G401 (cell line): Measurements from ENCODE around the gene SELENOO. TPM values are rescaled to one million over a fixed set of nuclear protein-coding genes. Genes with fewer than 3 reads are reported as not detected.

ENCODE experiments used
- DNase-seq: peaks from one replicate; pipeline ENCODE4 v3.0.0-alpha.2; 2015; ENCODE audit warnings: low spot score
- in situ Hi-C: cut with HindIII; loops from 2 replicates; pipeline ENCODE4 v1.10.0; 2016; ENCODE audit warnings: low sequenced_read_pairs, mixed read lengths
- total RNA-seq: library from RNA; depleted of rRNA; stranded (reverse); fragments of >200 nt; shearing (Covaris generic); gene quantifications from 2 replicates; pipeline ENCODE4 v1.2.3, GENCODE V29; 2014; rRNA removed

SELENOO gene
- total RNA-seq, 1 experiment from 2014 or later: 40.7 TPM

DNA sequence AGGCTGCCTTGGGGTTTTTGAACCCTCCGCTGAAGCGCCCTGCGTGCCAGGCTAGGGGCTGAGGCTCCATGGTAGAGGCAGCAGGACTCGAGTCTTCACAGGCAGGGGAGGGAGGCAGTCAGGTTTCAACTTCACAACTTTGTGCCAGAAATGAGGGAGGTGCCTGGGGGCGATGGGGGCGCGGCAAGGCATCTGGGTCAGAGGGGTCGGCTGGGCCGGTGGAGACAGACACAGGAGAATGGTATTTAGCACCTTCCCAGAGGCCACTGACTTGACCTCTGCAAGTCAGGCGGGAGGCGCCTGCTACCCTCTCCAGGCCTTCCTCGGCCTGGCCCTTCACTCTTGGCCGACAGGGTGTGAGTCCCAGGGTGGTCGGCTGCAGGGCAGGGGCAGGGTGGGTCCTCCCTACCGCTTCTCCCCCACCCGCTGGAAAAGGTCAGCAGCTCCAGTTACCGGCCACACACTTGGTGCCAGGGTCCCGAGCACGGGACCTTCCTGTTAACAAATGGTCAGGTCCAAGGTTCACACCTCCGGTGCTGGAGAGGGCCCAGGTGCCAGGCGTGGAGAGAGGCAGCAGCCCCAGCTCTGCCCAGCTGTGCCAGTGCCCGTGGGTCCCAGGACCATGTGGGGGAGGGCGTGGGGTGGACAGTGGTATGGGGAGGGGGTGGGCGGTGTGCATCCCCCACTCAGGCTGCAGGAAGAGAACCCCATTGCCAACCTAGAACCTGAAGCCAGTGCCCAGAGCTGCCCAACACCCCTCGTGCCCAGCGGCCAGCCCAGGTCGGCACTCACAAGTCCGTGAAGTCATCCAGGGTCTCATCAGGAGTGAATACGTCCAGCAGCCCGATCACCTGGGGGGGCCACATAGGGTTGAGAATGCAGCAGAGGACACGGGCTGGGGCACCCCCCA is 56.9 kb downstream of the SELENOO start:
- peak; percentile 2 for DNase-seq
- in situ Hi-C loops: no loop called here

DNA sequence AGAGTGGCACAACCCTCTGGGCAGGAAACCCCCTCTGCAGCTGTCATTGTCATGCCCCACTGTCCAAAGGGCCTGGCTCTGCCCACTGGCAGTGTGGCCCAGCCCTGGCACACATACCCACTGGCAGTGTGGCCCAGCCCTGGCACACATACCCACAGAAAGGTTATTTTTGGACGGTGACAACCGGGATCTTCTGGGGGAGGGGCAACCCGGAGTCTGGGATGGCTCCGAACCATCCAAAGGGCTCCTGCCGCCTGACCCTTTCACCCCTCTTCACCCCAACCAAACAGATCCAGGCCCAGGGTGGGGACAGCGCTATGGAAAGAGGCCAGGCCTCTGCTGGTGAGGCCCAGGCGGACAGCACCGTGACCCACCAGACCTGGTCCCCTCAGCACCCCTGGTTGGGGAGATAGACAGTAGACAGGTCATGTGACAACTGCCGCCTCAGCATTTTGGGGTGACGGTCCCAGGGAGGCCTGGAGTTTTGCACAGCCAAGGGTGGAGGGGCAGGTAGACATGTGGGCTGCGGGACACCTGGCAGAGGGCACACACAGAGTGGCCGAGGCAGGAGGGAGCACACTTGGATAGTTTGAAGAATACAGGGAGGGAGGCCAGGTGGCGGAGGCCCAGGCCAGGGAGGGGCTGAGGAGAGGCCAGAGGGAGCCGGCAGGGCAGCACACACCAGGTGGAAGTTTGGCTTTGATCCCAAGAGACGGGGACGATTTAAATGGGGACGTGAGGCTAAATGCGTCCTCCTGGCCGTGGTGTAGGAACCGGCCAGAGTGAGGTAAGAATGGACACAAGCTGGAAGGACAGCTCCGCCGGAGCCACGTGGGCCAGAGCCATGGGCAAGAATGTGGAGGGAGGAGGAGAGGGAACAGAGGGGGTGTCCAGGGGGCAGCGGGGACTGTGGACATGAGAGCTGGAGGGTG is 57.8 kb downstream of the SELENOO start:
- DNase-seq: peak; percentile 64
- in situ Hi-C loops: no loop called here

DNA sequence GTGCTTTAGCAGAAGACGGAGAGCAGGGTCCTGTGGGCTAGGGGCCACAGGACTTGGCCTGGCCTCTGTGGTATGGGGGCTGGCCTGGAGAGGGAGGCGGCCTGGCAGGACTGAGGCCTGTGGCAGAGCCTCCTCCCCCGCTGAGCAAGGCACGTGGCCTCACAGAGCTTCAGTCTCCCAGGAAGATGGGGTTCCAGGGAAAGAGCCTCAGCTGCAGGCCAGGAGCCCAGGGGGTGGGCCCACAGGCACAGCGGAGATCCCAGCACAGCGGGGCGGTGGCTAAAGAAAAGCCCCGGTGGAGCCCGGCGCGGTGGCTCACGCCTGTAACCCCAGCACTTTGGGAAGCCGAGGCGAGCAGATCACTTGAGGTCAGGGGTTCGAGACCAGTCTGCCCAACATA is 58.5 kb downstream of the SELENOO start:
- no peak for DNase-seq
- in situ Hi-C loops: no loop called here

DNA sequence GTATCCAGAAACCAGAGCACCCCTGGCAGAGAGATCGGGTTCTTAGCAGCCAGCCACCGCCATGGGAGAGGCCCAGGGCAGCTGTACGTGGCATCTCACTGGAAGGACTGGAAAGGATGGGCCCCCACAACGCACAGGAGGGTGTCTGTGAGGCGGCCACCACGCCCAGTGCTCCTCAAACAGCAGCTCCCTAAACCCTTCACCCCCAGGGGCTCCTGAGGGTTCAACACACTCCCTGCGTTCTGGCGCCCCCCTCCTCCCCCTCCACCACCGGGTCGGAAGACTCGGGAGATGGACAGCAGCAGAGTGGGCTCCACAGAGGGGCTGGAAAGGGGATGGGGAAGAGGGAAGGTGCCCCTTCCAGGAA is 59.6 kb downstream of the SELENOO start:
- in situ Hi-C loops: no loop called here
- DNase-seq: no peak

DNA sequence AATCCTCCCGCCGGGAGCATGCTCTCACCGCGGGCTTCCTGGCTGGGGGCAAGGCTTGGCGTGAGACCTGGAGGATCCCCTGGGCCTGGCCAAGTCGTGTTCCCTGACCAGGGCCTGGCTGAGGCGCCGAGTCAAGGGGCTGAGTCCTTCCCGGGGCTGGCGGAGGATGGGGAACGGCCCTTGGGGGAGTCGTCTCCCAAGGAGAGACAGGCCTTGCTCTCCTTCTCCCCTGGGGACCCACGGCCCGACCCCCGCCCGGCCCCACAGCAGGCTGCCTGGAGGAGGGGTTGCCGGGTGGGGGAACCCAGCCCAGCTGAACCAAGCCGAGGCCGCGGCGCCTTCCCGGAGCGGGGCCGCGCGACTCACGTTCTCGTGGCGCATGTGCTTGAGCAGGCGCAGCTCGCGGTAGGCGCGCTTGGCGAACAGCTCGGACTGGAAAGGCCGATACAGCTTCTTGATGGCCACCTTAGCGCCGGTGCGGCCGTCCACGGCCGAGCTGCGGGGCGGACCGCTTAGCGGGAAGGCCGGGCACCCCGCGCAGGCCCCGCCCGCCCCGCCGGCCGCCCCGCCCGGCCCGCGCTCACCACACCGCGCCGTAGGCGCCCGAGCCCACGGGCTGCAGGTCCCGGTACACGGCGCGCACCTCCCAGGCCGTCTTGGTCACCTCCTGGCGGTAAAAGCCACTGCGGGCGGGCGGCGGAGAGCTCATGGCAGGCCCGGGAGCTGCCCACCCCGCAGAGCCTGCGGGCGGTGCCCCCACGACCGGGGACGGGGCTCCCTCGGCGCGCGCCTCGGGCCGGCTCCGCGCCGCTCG is 60.2 kb downstream of the SELENOO start:
- peak; percentile 69 for DNase-seq
- in situ Hi-C loops: no loop called here

DNA sequence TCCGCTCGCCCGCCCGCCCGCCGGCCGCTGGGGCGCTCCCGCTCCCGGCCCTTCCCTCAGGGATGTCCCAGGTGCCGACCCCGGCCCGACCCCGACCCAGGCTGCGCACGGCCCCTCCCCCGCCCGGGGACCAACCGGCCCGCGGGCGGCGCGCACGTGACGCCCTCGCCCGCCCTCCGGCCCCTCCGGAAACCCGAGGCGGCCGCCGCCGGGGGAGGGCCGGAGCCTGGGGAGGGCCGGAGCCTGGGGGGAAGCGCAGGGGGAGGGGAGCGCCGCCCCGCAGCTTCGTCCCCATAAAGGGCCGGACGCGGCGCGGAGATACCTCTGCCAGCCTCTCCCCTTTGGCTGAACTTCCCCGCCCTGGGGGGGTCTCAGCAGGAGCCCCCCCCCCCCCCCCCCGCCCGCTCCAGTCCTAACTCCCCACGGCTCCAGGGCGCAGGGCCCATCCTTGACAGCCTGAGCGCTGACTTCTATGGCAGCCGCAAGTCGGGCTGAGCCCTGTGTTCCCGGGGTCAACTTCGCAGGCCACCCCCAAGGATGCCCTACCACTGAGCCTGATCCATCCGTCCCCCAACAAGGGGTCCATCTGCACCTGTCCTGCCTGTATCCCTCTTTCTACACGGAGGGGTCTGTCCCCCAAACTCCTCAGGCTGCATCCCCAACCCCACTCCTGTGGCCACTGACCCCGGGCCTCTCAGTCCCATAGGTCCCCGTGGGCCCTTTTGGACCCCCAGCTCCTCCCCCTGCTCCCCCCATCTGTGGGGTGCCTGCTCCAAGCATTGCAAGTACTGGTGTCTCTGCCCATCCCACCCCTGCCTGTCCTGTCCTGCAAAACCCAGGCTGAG is 61.0 kb downstream of the SELENOO start, which contains the start of gene MAPK12:
TSS of gene MAPK12 (minus strand) at position 69 of the 845 bp plus-strand sequence. CDS start 174 bp downstream, outside the sequence.
- DNase-seq: no peak
- in situ Hi-C loops: no loop called here

DNA sequence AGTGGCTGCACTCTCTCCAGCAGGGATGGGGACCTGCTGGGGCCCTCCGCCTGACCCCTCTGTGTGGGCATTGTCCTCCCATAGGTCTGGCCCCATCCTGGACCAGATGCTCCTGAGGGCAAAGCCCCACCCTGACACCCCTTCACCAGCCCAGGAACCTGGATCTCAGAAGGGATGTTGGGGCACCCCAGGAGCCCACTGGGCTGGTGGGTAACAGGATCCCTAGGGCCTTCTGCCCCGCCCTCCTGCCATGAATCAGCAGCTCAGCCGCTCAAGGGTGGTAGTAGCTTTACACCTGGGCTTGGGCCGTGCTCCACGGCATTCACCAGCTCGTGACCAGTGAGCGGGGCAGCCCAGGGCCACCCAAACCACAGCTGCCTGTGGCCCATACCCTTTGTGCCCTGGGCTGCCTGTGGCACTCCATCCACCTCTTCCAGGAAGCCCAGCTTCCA is 61.7 kb downstream of the SELENOO start:
- no peak for DNase-seq
- in situ Hi-C loops: no loop called here

DNA sequence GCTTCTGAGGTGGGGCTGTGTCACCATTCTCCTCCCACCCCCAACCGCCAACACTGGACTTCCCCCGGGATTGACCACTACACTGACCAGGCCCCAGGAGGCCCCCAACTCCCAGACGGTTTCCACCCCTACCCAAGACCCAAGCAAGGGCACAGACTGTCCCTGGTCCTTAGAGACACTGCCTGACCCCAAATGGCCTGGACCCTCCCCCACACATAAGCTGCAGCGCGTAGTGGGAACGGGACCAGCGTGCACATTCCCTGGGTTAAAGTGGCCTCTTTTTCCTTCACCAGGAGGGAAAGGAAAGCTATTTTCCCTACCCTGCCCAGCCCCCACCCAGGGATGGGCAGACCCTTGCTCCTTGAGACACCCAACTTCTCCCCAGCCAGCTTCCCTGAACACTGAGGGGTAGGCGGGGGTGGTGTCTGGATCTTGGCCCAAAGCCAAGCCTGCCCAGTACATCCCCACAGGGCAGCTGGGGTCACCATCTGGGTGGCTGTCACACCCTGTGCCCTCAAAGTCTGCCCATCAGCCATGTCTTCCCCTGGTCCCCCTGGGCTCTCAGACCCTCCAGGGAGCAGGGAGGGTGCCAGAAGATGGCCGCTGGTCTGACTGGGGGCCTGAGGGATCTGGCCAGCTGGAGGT is 62.3 kb downstream of the SELENOO start:
- in situ Hi-C loops: no loop called here
- DNase-seq: no peak

DNA sequence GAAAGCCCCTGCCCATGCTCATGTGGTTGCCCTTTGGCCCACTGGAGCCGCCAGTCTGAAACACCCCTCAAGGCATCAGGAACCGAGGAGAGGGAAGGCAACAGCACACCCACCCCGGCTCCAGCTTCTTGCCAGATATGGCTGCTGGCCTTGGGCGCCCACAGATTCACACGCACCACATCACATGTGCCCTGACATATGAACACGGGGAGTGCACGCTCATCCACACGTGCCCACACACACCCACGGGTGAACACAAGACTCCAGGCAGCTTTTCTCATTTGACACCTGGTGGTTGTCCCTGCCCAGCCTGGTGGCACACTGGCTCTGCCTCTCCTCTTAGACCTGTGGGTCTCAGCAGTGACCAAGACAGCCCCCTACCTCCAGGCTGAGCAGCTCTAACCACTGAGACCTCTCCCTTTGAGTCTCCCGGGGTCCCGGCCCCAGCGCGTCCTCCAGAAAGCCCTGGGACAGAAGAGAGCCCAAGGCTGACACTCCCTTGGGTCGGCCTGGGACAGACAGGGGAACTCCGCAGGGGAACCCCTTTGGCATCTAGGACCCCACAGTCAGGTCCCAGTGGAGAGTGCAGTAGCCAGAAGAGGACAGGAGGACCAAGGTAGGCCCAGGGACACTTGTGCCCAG is 63.4 kb downstream of the SELENOO start:
- DNase-seq: no peak
- in situ Hi-C loops: no loop called here

DNA sequence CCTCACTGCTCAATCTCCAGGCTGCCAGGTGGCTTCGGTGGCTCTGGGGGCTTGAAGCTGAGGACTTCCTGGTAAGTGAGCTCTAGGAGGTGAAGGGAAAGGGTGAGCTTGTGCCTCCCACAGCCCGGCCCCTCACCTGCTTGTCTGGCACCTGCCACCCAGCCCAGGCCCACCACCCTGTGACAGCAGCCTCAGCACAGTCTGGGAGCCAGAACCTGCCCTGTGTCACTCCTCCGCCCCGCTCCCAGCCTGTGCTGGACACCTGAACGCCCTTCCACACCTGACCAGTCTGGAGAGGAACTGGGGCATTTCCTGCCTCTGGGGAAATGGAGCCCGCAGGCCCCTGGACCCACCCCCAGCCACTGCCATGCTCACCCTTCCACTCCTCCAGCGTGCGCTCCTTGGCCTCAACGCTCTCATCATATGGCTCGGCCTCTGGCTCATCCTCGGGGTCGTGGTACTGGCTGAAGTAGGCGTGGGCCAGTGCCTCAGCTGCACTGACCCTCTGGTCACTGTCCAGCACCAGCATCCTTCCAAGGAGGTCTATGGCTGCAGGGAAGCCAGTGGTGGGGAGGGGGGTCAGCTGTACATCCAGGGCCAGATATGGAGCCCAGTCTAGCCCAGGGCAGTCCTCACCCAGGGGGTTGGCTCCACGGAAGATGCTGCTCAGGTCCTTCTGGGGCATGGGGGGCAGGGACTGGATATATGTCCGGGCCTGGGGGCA is 64.3 kb downstream of the SELENOO start:
- in situ Hi-C loops: no loop called here
- no peak for DNase-seq

DNA sequence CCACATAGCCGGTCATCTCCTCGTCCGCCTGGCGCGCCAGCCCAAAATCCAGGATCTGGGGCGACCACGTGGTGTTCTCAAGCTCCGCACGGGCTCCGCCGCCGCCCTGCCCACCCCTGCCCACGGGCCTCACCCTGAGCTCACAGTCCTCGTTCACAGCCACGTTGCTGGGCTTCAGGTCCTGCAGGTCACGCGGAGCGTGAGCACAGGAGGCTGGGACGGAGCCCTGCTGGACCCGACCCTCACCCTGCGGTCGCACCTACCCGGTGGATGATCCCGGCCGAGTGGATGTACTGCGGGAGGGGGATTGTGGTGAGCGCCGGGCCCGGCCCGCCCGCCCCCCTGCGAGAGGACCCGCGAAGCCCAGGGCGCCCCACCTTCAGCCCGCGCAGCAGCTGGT is 66.2 kb downstream of the SELENOO start:
- DNase-seq: no peak
- in situ Hi-C loops: no loop called here

Other genes with a start within 250 kb of the SELENOO start
- gene PIM3, start 240.2 kb upstream of the SELENOO start, total RNA-seq: 106 and 157 TPM in 2 replicates
- not detected in 2 replicates for gene IL17REL, start 188.2 kb upstream of the SELENOO start, total RNA-seq
- gene TTLL8, start 142.7 kb upstream of the SELENOO start, total RNA-seq: not detected in 2 replicates
- not detected in 2 replicates for gene MLC1, start 115.6 kb upstream of the SELENOO start, total RNA-seq
- gene MOV10L1, start 111.0 kb upstream of the SELENOO start, total RNA-seq: not detected in 2 replicates
- gene PANX2, start 30.3 kb upstream of the SELENOO start, total RNA-seq: 0.62 and 1.4 TPM in 2 replicates
- 73.9 and 83.5 TPM in 2 replicates for gene TRABD, start 15.1 kb upstream of the SELENOO start, total RNA-seq
- 15.1 and 17.0 TPM in 2 replicates for gene TUBGCP6, start 44.0 kb downstream of the SELENOO start, total RNA-seq
- gene HDAC10, start 50.3 kb downstream of the SELENOO start, total RNA-seq: 6.1 and 28.5 TPM in 2 replicates
- 155 and 158 TPM in 2 replicates for gene MAPK12, start 60.7 kb downstream of the SELENOO start, total RNA-seq
- 21.3 and 21.5 TPM in 2 replicates for gene MAPK11, start 69.4 kb downstream of the SELENOO start, total RNA-seq
- gene PLXNB2, start 106.6 kb downstream of the SELENOO start, total RNA-seq: 93.4 and 100 TPM in 2 replicates
- 0.37 and 1.0 TPM in 2 replicates for gene DENND6B, start 126.0 kb downstream of the SELENOO start, total RNA-seq
- gene PPP6R2, start 142.3 kb downstream of the SELENOO start, total RNA-seq: 76.9 and 77.8 TPM in 2 replicates